Stomach smooth muscle (tissue), 2 donors: ENCODE measurements around the gene COL27A1.

Source experiments
- H3K27ac ChIP-seq: one replicate; pipeline ENCODE4 v1.7.0; 2013; ENCODE audit warnings: mild to moderate bottlenecking, low read length, inconsistent platforms
- H3K27me3 ChIP-seq, 2 donors: one replicate each; pipeline ENCODE4 v1.7.0; 2013; ENCODE audit warnings: low read length in 2 of 2; ENCODE audit not compliant: insufficient read depth in 2 of 2, control insufficient read depth in 1 of 2
- H3K36me3 ChIP-seq, 2 donors: one replicate each; pipeline ENCODE4 v1.7.0; 2013; ENCODE audit warnings: low read length in 2 of 2; ENCODE audit not compliant: control insufficient read depth in 2 of 2, insufficient read depth in 2 of 2
- H3K4me1 ChIP-seq: one replicate; pipeline ENCODE4 v1.7.0; 2013; ENCODE audit warnings: low read length; ENCODE audit not compliant: control insufficient read depth, insufficient read depth
- H3K4me3 ChIP-seq, 2 donors: one replicate each; pipeline ENCODE4 v1.7.0; 2013; ENCODE audit warnings: low read length in 2 of 2
- H3K9ac ChIP-seq, 2 donors: one replicate each; pipeline ENCODE4 v1.7.0; 2013; ENCODE audit warnings: low read length in 2 of 2, mild to moderate bottlenecking in 1 of 2
- H3K9me3 ChIP-seq, 2 donors: one replicate each; pipeline ENCODE4 v1.7.0; 2013; ENCODE audit warnings: low read length in 2 of 2; ENCODE audit not compliant: control insufficient read depth in 2 of 2
- donor health status: healthy.
- donor health status: Pancreatic carcinoma.

Gene COL27A1

GRCh38 chr9:114256827-114257328 is 101.5 kb downstream of the COL27A1 start:
- no peaks in the 10 kb centered on the region for H3K9me3 ChIP-seq
- H3K9ac ChIP-seq, result no peak overlapping the region
- H3K27me3 ChIP-seq, result peaks cover 0 to 2% of the 10 kb centered on the region in 2 donors
- H3K4me3 ChIP-seq, result no peak overlapping the region
- H3K27ac ChIP-seq, result no peak overlapping the region
- peaks cover 3% of the 10 kb centered on the region for H3K4me1 ChIP-seq
- no peaks in the 10 kb centered on the region for H3K36me3 ChIP-seq

DNA sequence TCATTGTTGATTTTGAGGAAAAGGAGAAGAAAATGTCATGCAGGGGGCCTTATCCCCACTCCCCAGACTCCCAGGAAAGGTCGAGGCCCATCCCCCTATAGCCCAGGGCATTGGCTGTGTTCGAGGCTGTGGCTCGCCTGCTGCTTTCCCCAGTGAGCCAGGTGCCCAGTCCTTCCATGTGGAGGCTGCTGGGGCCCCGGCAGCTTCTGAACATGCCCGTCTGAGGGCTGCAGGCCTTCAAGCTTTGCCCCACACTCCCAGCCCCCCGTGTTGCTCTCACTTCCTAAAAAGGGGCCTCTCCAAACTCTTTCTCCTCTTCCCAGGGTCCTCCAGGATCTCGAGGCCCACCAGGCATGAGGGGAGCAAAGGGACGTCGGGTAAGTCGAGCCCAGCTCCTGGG is 102.9 kb downstream of the COL27A1 start:
- H3K4me1 ChIP-seq, result peaks cover 4% of the 10 kb centered on the region
- no peaks in the 10 kb centered on the region for H3K9me3 ChIP-seq
- H3K27me3 ChIP-seq, result no peaks in the 10 kb centered on the region
- H3K27ac ChIP-seq, result no peak overlapping the region
- no peaks in the 10 kb centered on the region for H3K36me3 ChIP-seq
- H3K9ac ChIP-seq, result no peak overlapping the region
- H3K4me3 ChIP-seq, result no peak overlapping the region

DNA sequence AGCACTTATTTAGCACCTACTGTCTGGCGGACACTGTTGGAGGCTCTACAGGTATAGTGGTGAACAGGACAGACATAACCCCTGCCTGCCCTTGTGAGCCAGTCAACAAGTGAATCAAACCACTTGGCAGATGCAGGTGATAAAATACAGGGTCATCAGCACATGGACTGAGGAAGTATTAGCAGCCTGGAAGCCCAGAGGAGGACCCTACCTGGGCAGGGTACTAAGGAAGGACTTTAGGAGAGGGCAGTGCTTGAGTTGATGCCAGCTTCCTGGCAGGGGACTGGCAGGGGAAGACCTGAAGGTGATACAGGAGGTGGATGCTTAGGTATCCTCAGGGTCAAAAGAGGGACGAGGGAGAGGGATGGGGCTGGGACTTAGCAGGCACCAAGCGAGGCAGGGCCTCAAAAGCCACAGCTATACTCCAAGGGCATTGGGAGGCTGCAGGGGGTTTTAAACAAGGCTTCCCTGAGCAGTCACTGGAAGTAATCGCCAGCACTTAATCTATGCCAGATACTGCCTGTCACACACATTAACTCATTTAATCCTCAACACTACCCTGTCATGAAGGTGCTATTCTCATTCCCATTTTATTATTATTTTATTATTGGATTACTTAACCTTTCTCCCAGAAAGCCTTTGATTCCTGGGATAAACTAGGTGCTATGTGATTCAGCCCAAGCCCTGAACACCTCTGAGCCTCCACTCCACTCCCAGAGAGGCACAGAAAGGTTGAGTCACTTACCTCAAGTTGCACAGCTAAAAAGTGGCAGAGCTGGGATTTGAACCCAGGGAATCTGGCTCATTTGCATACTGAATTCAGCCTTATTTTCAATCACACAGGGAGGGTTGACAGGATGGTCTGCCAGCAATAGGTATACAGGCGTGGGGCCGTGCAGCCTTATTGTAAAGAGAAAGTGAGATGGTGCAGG is 103.8 kb downstream of the COL27A1 start:
- H3K36me3 ChIP-seq, result no peaks in the 10 kb centered on the region
- H3K9ac ChIP-seq, result no peak overlapping the region
- no peaks in the 10 kb centered on the region for H3K9me3 ChIP-seq

DNA sequence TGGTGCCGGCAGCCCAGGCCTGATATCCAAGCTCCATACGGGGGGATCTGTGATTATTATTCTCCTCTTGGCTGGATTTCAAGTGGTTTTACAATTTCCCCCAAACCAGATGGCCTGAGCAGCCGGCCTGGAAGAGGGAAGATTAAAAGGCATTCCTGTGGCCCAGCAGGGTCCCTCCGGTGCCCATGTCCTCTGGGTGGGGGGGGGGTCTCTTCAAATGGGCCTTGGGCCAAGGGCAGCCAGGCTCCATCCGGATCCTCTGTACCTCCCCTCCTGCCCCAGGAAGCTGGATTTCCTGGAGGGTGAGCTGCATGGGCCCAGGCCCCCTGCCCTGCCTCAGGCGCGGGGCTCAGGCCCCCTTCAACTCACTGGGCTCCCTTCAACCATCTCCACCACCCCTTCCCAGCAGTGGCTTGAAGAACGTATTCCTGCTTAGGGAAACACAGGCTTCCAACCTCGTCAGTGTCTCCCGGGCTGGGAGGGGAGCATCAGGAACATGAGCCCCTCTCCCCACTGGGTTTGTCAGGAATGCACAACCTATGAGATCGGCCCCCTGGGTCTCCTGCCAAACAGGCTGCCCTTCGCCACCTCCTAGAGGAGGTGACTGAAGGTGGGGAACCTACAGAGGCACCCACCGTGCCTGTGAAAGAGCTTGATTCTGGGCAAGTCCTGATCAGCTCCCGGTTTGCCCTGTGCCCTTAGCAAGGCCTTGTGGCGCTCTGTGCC is 104.6 kb downstream of the COL27A1 start:
- no peak overlapping the region for H3K4me3 ChIP-seq
- no peak overlapping the region for H3K9ac ChIP-seq
- no peaks in the 10 kb centered on the region for H3K27me3 ChIP-seq
- no peak overlapping the region for H3K27ac ChIP-seq
- no peaks in the 10 kb centered on the region for H3K36me3 ChIP-seq
- no peaks in the 10 kb centered on the region for H3K9me3 ChIP-seq
- H3K4me1 ChIP-seq, result peaks cover 4% of the 10 kb centered on the region

More for the DNA sequence above, 103.8 kb downstream of the COL27A1 start:
- H3K27ac ChIP-seq, result no peak overlapping the region
- peaks cover 4% of the 10 kb centered on the region for H3K4me1 ChIP-seq
- H3K4me3 ChIP-seq, result no peak overlapping the region
- H3K27me3 ChIP-seq, result no peaks in the 10 kb centered on the region

DNA sequence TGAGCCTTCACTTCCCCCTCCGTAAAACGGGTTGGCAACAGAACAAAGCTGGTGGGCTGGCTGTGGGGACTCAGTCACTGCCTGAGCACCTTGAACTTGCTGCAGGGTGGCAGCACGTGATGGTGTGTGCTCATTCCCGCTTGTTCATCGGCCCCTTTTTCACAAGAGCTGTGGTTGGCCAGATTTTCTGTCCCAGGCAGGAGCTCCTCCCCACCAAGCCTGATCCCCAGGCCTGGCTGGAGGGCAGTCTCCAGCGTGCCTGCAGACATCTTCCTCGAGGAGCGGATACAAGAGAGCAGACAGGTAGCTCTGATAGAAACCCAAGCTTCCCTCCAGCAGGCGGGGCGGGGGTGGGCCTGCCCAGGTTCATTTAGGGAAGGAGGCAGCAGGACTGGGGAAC is 105.7 kb downstream of the COL27A1 start:
- Histone ChIP-seq H3K9me3 (no peaks in the 10 kb centered on the region), H3K9ac (no peak overlapping the region), H3K36me3 (no peaks in the 10 kb centered on the region), H3K4me1 (peaks cover 4% of the 10 kb centered on the region), H3K27ac (no peak overlapping the region), H3K4me3 (no peak overlapping the region), H3K27me3 (no peaks in the 10 kb centered on the region)

- H3K36me3 ChIP-seq, result no peaks in the 10 kb centered on the region
- H3K27me3 ChIP-seq, result no peaks in the 10 kb centered on the region
- no peaks in the 10 kb centered on the region for H3K9me3 ChIP-seq
- H3K9ac ChIP-seq, result no peak overlapping the region
- H3K4me3 ChIP-seq, result no peak overlapping the region
- peaks cover 4% of the 10 kb centered on the region for H3K4me1 ChIP-seq
- no peak overlapping the region for H3K27ac ChIP-seq
These were observed 106.7 kb downstream of the COL27A1 start for GRCh38 chr9:114261987-114262386.

DNA sequence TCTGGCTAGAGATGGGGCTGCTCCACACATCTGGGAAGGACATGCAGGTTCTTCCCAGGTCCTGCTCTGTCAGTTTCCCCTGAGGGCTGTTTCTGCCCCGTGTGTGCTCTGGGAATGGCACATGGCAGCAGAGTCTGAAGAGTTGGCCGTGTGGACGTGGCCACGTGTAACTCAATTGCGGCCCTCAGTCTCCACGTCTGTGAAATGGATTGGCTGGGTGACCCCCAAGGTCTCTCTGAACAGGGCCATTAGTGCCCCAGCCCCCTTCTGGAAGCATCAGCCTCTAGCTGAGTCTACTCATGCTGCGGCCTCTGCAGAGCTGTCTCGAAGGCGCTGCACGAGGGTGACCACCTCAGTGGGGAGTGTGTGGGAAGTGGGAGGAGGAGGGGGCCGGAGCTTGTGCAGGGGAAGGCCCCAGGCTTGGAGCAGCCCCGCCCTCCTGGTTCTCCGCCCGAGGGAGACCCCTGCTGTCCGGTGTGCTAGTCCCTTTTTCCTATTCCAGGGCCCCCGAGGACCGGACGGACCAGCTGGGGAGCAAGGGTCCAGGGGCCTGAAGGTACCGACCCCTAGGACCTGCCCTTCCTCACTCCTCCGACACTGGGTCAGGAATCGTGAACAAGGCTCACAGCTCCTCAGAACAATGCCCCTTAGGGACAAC is 108.6 kb downstream of the COL27A1 start:
- no peak overlapping the region for H3K9ac ChIP-seq
- no peak overlapping the region for H3K27ac ChIP-seq
- no peaks in the 10 kb centered on the region for H3K36me3 ChIP-seq
- no peaks in the 10 kb centered on the region for H3K27me3 ChIP-seq
- peaks cover 4% of the 10 kb centered on the region for H3K4me1 ChIP-seq
- H3K4me3 ChIP-seq, result no peak overlapping the region
- H3K9me3 ChIP-seq, result no peaks in the 10 kb centered on the region

GRCh38 chr9:114264806-114265550 is 109.6 kb downstream of the COL27A1 start:
- no peak overlapping the region for H3K4me3 ChIP-seq
- peaks cover 4% of the 10 kb centered on the region for H3K4me1 ChIP-seq
- H3K9ac ChIP-seq, result no peak overlapping the region
- H3K9me3 ChIP-seq, result no peaks in the 10 kb centered on the region
- H3K27ac ChIP-seq, result no peak overlapping the region
- H3K27me3 ChIP-seq, result no peaks in the 10 kb centered on the region
- H3K36me3 ChIP-seq, result no peaks in the 10 kb centered on the region

GRCh38 chr9:114266969-114267368 is 111.6 kb downstream of the COL27A1 start:
- Histone ChIP-seq H3K36me3 (no peaks in the 10 kb centered on the region), H3K9ac (no peak overlapping the region), H3K4me1 (peaks cover 2% of the 10 kb centered on the region), H3K4me3 (no peak overlapping the region), H3K9me3 (no peaks in the 10 kb centered on the region), H3K27me3 (no peaks in the 10 kb centered on the region), H3K27ac (no peak overlapping the region)

GRCh38 chr9:114269023-114269422 is 113.7 kb downstream of the COL27A1 start:
- Histone ChIP-seq H3K9ac (no peak overlapping the region), H3K9me3 (no peaks in the 10 kb centered on the region), H3K36me3 (peaks cover 0 to 2% of the 10 kb centered on the region in 2 donors), H3K4me3 (no peak overlapping the region), H3K27me3 (no peaks in the 10 kb centered on the region), H3K27ac (no peak overlapping the region), H3K4me1 (peaks cover 2% of the 10 kb centered on the region)
